PC-9 (cell line): ENCODE measurements around the gene VWA3B.

Source experiments
- EZH2 ChIP-seq: fragments of 200-600 bp; sonication (generic); IDR thresholded peaks from 2 replicates; pipeline ENCODE4 v1.8.0; 2017; ENCODE audit warnings: antibody characterized with exemption, low read depth
- TF ChIP-seq, protein P1 (sequence below): fragments of 200-600 bp; sonication (generic); conservative IDR thresholded peaks from 2 replicates; pipeline ENCODE4 v1.6.1; 2017; ENCODE audit warnings: mixed run types, antibody characterized with exemption, mild to moderate bottlenecking, moderate library complexity

DNA sequence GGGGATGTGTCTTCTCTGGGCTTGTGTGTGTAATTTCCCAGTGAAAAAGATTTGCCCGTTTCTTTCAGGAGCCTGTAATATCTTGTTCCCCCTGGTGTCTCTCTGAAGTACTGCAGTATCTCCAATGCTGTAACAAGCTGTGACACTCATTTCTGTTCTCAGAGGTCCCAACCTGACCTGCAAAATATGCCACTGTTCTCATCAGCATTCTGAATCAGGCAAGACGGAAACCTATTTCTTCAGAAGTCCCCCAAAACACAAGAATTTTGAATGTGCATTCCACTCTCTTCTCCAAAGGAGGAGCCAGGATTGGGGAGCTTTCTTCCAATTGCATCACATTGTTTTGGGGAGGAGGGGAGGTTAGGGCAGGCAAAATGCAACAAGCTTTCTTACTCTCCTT, 182.3 kb downstream of the VWA3B start:
- TF ChIP-seq, protein P1, sequence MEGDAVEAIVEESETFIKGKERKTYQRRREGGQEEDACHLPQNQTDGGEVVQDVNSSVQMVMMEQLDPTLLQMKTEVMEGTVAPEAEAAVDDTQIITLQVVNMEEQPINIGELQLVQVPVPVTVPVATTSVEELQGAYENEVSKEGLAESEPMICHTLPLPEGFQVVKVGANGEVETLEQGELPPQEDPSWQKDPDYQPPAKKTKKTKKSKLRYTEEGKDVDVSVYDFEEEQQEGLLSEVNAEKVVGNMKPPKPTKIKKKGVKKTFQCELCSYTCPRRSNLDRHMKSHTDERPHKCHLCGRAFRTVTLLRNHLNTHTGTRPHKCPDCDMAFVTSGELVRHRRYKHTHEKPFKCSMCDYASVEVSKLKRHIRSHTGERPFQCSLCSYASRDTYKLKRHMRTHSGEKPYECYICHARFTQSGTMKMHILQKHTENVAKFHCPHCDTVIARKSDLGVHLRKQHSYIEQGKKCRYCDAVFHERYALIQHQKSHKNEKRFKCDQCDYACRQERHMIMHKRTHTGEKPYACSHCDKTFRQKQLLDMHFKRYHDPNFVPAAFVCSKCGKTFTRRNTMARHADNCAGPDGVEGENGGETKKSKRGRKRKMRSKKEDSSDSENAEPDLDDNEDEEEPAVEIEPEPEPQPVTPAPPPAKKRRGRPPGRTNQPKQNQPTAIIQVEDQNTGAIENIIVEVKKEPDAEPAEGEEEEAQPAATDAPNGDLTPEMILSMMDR, result peak; percentile 94
- TF ChIP-seq EZH2, result no peak
